Measurements from ENCODE around the gene PHB1. TPM values are rescaled to one million over a fixed set of nuclear protein-coding genes. Genes with fewer than 3 reads are reported as not detected.

Gene PHB1
- polyA plus RNA-seq, 2 donors: 53.6 to 164 TPM

- Histone ChIP-seq H3K27ac (ENCODE audit: low read depth in 2 of 2, low read length in 1 of 2) (peak within 1 kb of the TSS; percentile 95 to 96), H3K4me1 (ENCODE audit: control insufficient read depth in 2 of 2, insufficient read depth in 2 of 2, low read length in 1 of 2) (peaks cover 0 to 6% of the 10 kb centered on the region in 2 donors), H3K9me3 (ENCODE audit: control insufficient read depth in 2 of 2, insufficient read depth in 1 of 2, low read depth in 1 of 2, low read length in 1 of 2) (no peaks in the 10 kb centered on the region), H3K27me3 (ENCODE audit: control insufficient read depth in 1 of 2, insufficient read depth in 2 of 2, low read length in 2 of 2) (no peaks in the 10 kb centered on the region), H3K36me3 (ENCODE audit: control insufficient read depth in 2 of 2, insufficient read depth in 2 of 2, low read length in 1 of 2) (no peaks in the 10 kb centered on the region), H3K4me3 (ENCODE audit: low read depth in 1 of 2, low read length in 2 of 2) (peak within 1 kb of the TSS; percentile 84 to 86)
- 0 to 1% methylated on average over 46 to 102 of the region's 106 CpGs for WGBS, 2 donors
Observed at GRCh38 chr17:49361902-49362722, 52.6 kb downstream of the PHB1 start, which contains the start of gene ZNF652. Gene ZNF652 (minus strand): TSS chr17:49362250. CDS start chr17:49317725, 44,525 bp downstream.

DNA sequence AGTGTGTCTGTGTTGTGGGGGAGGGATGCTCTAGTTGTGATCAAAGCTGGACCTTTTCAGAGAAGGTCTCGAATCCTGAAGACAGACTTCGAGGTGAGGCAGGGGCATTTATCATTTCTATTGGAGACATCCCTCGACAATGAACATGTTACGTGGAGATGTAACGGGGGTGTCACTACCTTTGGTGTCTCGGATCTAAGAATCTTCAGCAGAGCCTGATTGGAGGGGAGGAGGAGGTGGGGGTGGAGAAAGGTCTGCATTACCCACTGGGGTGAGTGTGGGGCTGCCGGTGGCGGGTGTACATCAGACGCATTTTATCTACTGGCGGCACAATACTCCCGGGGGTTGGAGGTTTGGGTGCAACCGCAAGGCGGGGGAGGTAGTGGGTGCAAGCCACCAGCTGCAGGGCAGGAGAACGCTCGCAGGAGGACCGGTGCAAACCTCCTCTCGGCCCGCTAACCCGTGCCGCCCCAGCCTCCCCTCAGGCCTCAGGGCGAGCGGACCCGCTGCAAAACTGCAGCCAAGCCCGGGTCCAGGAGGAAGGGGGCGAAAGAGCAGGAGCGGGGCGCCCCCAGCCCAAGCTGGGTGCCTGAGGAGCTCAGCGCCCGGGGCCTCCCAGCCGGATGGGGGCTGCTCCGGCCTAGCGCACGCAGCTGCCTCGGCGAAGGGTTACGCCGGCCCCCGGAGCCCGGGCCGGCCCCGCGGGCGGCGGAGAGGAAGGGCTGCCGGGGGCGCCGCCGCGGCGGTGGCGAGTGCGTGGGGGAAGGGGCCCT, 53.4 kb downstream of the PHB1 start:
- no peaks in the 10 kb centered on the region for H3K27me3 ChIP-seq (ENCODE audit: control insufficient read depth in 1 of 2, insufficient read depth in 2 of 2, low read length in 2 of 2)
- peak overlapping the region; percentile 84 to 86 for H3K4me3 ChIP-seq (ENCODE audit: low read depth in 1 of 2, low read length in 2 of 2)
- H3K9me3 ChIP-seq (ENCODE audit: control insufficient read depth in 2 of 2, insufficient read depth in 1 of 2, low read depth in 1 of 2, low read length in 1 of 2): no peaks in the 10 kb centered on the region
- H3K4me1 ChIP-seq (ENCODE audit: control insufficient read depth in 2 of 2, insufficient read depth in 2 of 2, low read length in 1 of 2): peaks cover 0 to 6% of the 10 kb centered on the region in 2 donors
- no peaks in the 10 kb centered on the region for H3K36me3 ChIP-seq (ENCODE audit: control insufficient read depth in 2 of 2, insufficient read depth in 2 of 2, low read length in 1 of 2)
- 0 to 1% methylated on average over 39 to 52 of the region's 52 CpGs for WGBS, 2 donors
- peak overlapping the region; percentile 95 to 96 for H3K27ac ChIP-seq (ENCODE audit: low read depth in 2 of 2, low read length in 1 of 2)

DNA sequence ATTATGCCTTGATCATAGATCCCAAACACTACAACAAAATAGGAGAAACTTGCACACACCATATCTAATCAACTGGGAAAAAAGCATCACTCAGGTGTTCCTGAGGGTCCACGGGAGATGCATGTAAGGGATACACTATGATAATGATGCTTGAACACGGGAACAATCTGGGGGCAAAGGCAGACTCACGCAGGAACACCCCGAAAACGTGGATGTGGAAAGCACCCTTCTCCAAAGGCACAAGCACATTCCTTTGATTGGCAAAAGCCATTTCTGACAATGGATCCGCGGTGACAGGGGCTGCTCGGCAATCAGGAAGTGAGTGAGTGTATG, 53.9 kb downstream of the PHB1 start:
- H3K4me3 ChIP-seq (ENCODE audit: low read depth in 1 of 2, low read length in 2 of 2): peak overlapping the region; percentile 84 to 86
- H3K27me3 ChIP-seq (ENCODE audit: control insufficient read depth in 1 of 2, insufficient read depth in 2 of 2, low read length in 2 of 2): no peaks in the 10 kb centered on the region
- no peaks in the 10 kb centered on the region for H3K9me3 ChIP-seq (ENCODE audit: control insufficient read depth in 2 of 2, insufficient read depth in 1 of 2, low read depth in 1 of 2, low read length in 1 of 2)
- H3K27ac ChIP-seq (ENCODE audit: low read depth in 2 of 2, low read length in 1 of 2): peak overlapping the region; percentile 95 to 96
- 2% methylated on average over 8 of the region's 8 CpGs for WGBS, 2 donors
- no peaks in the 10 kb centered on the region for H3K36me3 ChIP-seq (ENCODE audit: control insufficient read depth in 2 of 2, insufficient read depth in 2 of 2, low read length in 1 of 2)
- peaks cover 0 to 6% of the 10 kb centered on the region in 2 donors for H3K4me1 ChIP-seq (ENCODE audit: control insufficient read depth in 2 of 2, insufficient read depth in 2 of 2, low read length in 1 of 2)

- Histone ChIP-seq H3K4me1 (ENCODE audit: control insufficient read depth in 2 of 2, insufficient read depth in 2 of 2, low read length in 1 of 2) (peaks cover 0 to 6% of the 10 kb centered on the region in 2 donors), H3K27ac (ENCODE audit: low read depth in 2 of 2, low read length in 1 of 2) (peak overlapping the region in 1 of 2 donors; percentile 83), H3K36me3 (ENCODE audit: control insufficient read depth in 2 of 2, insufficient read depth in 2 of 2, low read length in 1 of 2) (no peaks in the 10 kb centered on the region), H3K9me3 (ENCODE audit: control insufficient read depth in 2 of 2, insufficient read depth in 1 of 2, low read depth in 1 of 2, low read length in 1 of 2) (no peaks in the 10 kb centered on the region), H3K4me3 (ENCODE audit: low read depth in 1 of 2, low read length in 2 of 2) (peak overlapping the region; percentile 84 to 86), H3K27me3 (ENCODE audit: control insufficient read depth in 1 of 2, insufficient read depth in 2 of 2, low read length in 2 of 2) (no peaks in the 10 kb centered on the region)
- 7 to 10% methylated on average over 8 of the region's 8 CpGs for WGBS, 2 donors
Observed at GRCh38 chr17:49359990-49360795, 54.5 kb downstream of the PHB1 start.

DNA sequence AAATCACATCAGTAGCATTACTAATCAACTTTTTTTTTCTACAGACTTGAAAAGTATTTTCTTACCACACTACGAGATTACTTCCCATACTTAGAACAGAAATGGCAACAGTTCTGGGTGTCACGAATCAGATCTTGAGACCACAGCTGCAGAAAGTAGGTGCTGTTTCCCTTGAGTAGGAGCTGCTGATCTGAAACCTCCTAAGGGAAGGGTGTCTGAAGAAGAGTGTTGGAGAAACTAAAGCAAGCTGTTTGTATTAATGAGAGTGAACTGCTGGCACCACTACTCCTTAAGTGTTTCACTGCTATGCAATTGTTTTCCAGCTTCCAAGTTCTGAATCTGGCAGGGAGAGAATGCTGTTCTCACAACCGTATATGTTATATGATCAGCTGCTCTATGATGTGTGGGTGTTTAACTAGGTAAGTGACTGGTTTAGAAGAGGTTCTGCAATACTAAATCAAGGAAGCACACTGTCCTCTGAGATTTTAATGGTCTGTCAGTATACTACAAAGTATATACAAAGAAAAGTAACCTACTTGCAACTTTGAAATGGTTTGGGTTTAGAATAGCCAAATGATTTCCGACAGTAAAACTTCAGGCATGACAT, 55.9 kb downstream of the PHB1 start:
- 29 to 40% methylated on average over 4 of the region's 4 CpGs for WGBS, 2 donors
- H3K4me1 ChIP-seq (ENCODE audit: control insufficient read depth in 2 of 2, insufficient read depth in 2 of 2, low read length in 1 of 2): peaks cover 0 to 6% of the 10 kb centered on the region in 2 donors
- H3K36me3 ChIP-seq (ENCODE audit: control insufficient read depth in 2 of 2, insufficient read depth in 2 of 2, low read length in 1 of 2): no peaks in the 10 kb centered on the region
- H3K27me3 ChIP-seq (ENCODE audit: control insufficient read depth in 1 of 2, insufficient read depth in 2 of 2, low read length in 2 of 2): no peaks in the 10 kb centered on the region
- no peaks in the 10 kb centered on the region for H3K9me3 ChIP-seq (ENCODE audit: control insufficient read depth in 2 of 2, insufficient read depth in 1 of 2, low read depth in 1 of 2, low read length in 1 of 2)
- no peak overlapping the region for H3K4me3 ChIP-seq (ENCODE audit: low read depth in 1 of 2, low read length in 2 of 2)
- H3K27ac ChIP-seq (ENCODE audit: low read depth in 2 of 2, low read length in 1 of 2): peak overlapping the region in 1 of 2 donors; percentile 40

DNA sequence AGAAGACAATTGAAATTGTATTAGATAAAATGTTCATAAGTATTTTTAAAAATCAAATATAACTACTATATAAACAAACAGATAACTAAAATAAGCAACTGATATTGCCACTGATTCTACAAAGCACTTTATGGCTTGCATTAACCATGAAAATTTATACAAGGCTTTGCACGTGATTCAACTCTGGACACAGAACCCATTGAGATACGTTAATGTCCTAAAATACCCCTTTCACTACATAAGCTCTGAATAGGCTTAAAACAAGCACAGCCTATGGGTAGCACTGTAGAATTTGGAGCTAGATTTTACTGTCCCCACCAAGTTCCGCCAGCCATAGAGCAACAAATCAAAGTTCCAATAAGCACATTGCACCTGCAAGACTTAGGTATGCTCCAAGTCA, 57.2 kb downstream of the PHB1 start:
- 55 to 59% methylated on average over 3 of the region's 3 CpGs for WGBS, 2 donors
- Histone ChIP-seq H3K4me3 (ENCODE audit: low read depth in 1 of 2, low read length in 2 of 2) (no peak overlapping the region), H3K9me3 (ENCODE audit: control insufficient read depth in 2 of 2, insufficient read depth in 1 of 2, low read depth in 1 of 2, low read length in 1 of 2) (no peaks in the 10 kb centered on the region), H3K27me3 (ENCODE audit: control insufficient read depth in 1 of 2, insufficient read depth in 2 of 2, low read length in 2 of 2) (no peaks in the 10 kb centered on the region), H3K36me3 (ENCODE audit: control insufficient read depth in 2 of 2, insufficient read depth in 2 of 2, low read length in 1 of 2) (no peaks in the 10 kb centered on the region), H3K27ac (ENCODE audit: low read depth in 2 of 2, low read length in 1 of 2) (no peak overlapping the region), H3K4me1 (ENCODE audit: control insufficient read depth in 2 of 2, insufficient read depth in 2 of 2, low read length in 1 of 2) (peaks cover 0 to 6% of the 10 kb centered on the region in 2 donors)

- Histone ChIP-seq H3K27me3 (ENCODE audit: control insufficient read depth in 1 of 2, insufficient read depth in 2 of 2, low read length in 2 of 2) (no peaks in the 10 kb centered on the region), H3K4me1 (ENCODE audit: control insufficient read depth in 2 of 2, insufficient read depth in 2 of 2, low read length in 1 of 2) (peaks cover 0 to 6% of the 10 kb centered on the region in 2 donors), H3K27ac (ENCODE audit: low read depth in 2 of 2, low read length in 1 of 2) (no peak overlapping the region), H3K36me3 (ENCODE audit: control insufficient read depth in 2 of 2, insufficient read depth in 2 of 2, low read length in 1 of 2) (no peaks in the 10 kb centered on the region), H3K4me3 (ENCODE audit: low read depth in 1 of 2, low read length in 2 of 2) (no peak overlapping the region), H3K9me3 (ENCODE audit: control insufficient read depth in 2 of 2, insufficient read depth in 1 of 2, low read depth in 1 of 2, low read length in 1 of 2) (no peaks in the 10 kb centered on the region)
- WGBS, 2 donors: 82 to 84% methylated on average over 5 of the region's 5 CpGs
Observed at GRCh38 chr17:49356320-49356719, 58.4 kb downstream of the PHB1 start.

Measured in esophagus (tissue), 2 donors.